HG02938 (cell line): ENCODE data around the gene WDR72.
"Not testable (repeated sequence)": the region's sequence is repeated elsewhere in the genome, so short reads cannot be mapped to it uniquely, and the experiment has no call there.

Source experiments
- ATAC-seq: cut with Tn5 transposase; IDR thresholded peaks from one replicate; pipeline ENCODE4 v1.9.1; 2021; ENCODE audit warnings: mild to moderate bottlenecking, moderate library complexity; ENCODE audit not compliant: unreplicated experiment

The WDR72 gene

GRCh38 chr15:53540626-53541300, 218.7 kb downstream of the WDR72 start:
- not testable (repeated sequence) for ATAC-seq

- no peak for ATAC-seq
These were observed 219.6 kb downstream of the WDR72 start for GRCh38 chr15:53539878-53540277.

- no peak for ATAC-seq
These were observed 222.9 kb downstream of the WDR72 start for GRCh38 chr15:53536479-53537120.

- no peak for ATAC-seq
These were observed 223.6 kb downstream of the WDR72 start for GRCh38 chr15:53535886-53536285.

GRCh38 chr15:53534105-53534839, 225.2 kb downstream of the WDR72 start:
- ATAC-seq, result no peak

GRCh38 chr15:53530761-53531160, 228.7 kb downstream of the WDR72 start:
- ATAC-seq, result no peak

- ATAC-seq, result no peak
These were observed 231.5 kb downstream of the WDR72 start for GRCh38 chr15:53527996-53528395.

GRCh38 chr15:53525894-53526293, 233.6 kb downstream of the WDR72 start:
- no peak for ATAC-seq

- no peak for ATAC-seq
These were observed 236.5 kb downstream of the WDR72 start for GRCh38 chr15:53522991-53523390.

- no peak for ATAC-seq
These were observed 238.5 kb downstream of the WDR72 start for GRCh38 chr15:53520996-53521395.

- no peak for ATAC-seq
These were observed 246.0 kb downstream of the WDR72 start for GRCh38 chr15:53513431-53513830.

- no peak for ATAC-seq
These were observed 247.4 kb downstream of the WDR72 start for GRCh38 chr15:53512029-53512428.

- no peak for ATAC-seq
These were observed 248.3 kb downstream of the WDR72 start for GRCh38 chr15:53511175-53511574.

- ATAC-seq, result no peak
These were observed 253.1 kb downstream of the WDR72 start for GRCh38 chr15:53506370-53506769.

- no peak for ATAC-seq
These were observed 260.5 kb downstream of the WDR72 start for GRCh38 chr15:53498996-53499395.

- ATAC-seq, result no peak
These were observed 269.1 kb downstream of the WDR72 start for GRCh38 chr15:53490341-53490740.

GRCh38 chr15:53482055-53482454, 277.4 kb downstream of the WDR72 start:
- no peak for ATAC-seq

- no peak for ATAC-seq
These were observed 281.3 kb downstream of the WDR72 start for GRCh38 chr15:53477981-53478766.

- no peak for ATAC-seq
These were observed 285.6 kb downstream of the WDR72 start for GRCh38 chr15:53473886-53474285.

- ATAC-seq, result no peak
These were observed 286.0 kb downstream of the WDR72 start for GRCh38 chr15:53473435-53473834.

GRCh38 chr15:53472883-53473282, 286.6 kb downstream of the WDR72 start:
- no peak for ATAC-seq
